Measurements from ENCODE around the gene RHBDD3.

The RHBDD3 gene

GRCh38 chr22:29267858-29268510, at the start of gene RHBDD3, which contains the start of gene EWSR1:
Gene RHBDD3, minus strand, starts transcription at chr22:29267981. Its CDS starts 2,355 bp downstream, at chr22:29265626.
Gene EWSR1, plus strand, starts transcription at chr22:29268268. Its CDS starts 69 bp downstream, at chr22:29268337.
- H3K9me3 ChIP-seq (ENCODE audit: control insufficient read depth, insufficient read depth, low read depth, low read length), result no peaks in the 10 kb centered on the region
- CTCF ChIA-PET, result interaction anchor here (0.7 to 0.9 kb wide), 3 partner anchors 22 to 145 kb away, joined by 3 read pairs; no protein-coding TSS in a partner anchor
- peaks cover 14 to 77% of the 10 kb centered on the region in 2 experiments for H3K36me3 ChIP-seq (ENCODE audit: control insufficient read depth in 2 of 2, insufficient read depth in 1 of 2, low read length in 2 of 2)
- peaks cover 5% of the 10 kb centered on the region for H3K4me1 ChIP-seq (ENCODE audit: control insufficient read depth, insufficient read depth, low read length)
- H3K4me3 ChIP-seq (ENCODE audit: low read depth, low read length), result peak within 1 kb of the TSS; percentile 75
- POLR2A ChIA-PET, result interaction anchor here (0.8 to 2.2 kb wide), 5 partner anchors 9 to 121 kb away, joined by 3 to 8 read pairs (median 4); partner anchors contain the start of genes AP1B1 and EMID1
- H3K27ac ChIP-seq (ENCODE audit: extremely low read depth, low read depth, low read length), result peak within 1 kb of the TSS; percentile 99
- TF ChIP-seq ZNF548 (tag by site-specific recombination; IDR thresholded peaks at IDR 0.05), result no peak
- 0 out of 2 replicates have a peak, but pooled peaks have one; percentile 45 for TF ChIP-seq TSHZ1 (tag by site-specific recombination; IDR thresholded peaks at IDR 0.05; ENCODE audit: borderline replicate concordance)
- TF ChIP-seq SP2 (tag by site-specific recombination; IDR thresholded peaks at IDR 0.05), result peak; percentile 33; the same call in 1 of the 2 replicates
- TF ChIP-seq, protein P1, sequence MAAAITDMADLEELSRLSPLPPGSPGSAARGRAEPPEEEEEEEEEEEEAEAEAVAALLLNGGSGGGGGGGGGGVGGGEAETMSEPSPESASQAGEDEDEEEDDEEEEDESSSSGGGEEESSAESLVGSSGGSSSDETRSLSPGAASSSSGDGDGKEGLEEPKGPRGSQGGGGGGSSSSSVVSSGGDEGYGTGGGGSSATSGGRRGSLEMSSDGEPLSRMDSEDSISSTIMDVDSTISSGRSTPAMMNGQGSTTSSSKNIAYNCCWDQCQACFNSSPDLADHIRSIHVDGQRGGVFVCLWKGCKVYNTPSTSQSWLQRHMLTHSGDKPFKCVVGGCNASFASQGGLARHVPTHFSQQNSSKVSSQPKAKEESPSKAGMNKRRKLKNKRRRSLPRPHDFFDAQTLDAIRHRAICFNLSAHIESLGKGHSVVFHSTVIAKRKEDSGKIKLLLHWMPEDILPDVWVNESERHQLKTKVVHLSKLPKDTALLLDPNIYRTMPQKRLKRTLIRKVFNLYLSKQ (tag by site-specific recombination; IDR thresholded peaks at IDR 0.05; ENCODE audit: borderline replicate concordance), result peak; percentile 23; the same call in 1 of the 2 replicates
- peak; percentile 56; the same call in 1 of the 2 replicates for TF ChIP-seq ZNF10 (tag by site-specific recombination; IDR thresholded peaks at IDR 0.05)
- TF ChIP-seq INSM2 (tag by site-specific recombination; IDR thresholded peaks at IDR 0.05), result peak; percentile 59; the same call in 1 of the 2 replicates
- TF ChIP-seq ZNF132 (tag by site-specific recombination; IDR thresholded peaks at IDR 0.05; ENCODE audit: borderline replicate concordance), result no peak
- TF ChIP-seq ZNF670 (tag by site-specific recombination; IDR thresholded peaks at IDR 0.05; ENCODE audit: low read depth), result no peak
- TF ChIP-seq FEZF1 (tag by site-specific recombination; IDR thresholded peaks at IDR 0.05), result peak; percentile 9; the same call in 1 of the 2 replicates
- no peak for TF ChIP-seq ZNF664 (tag by site-specific recombination; IDR thresholded peaks at IDR 0.05)
- peak; percentile 85; the same call in 1 of the 2 replicates for TF ChIP-seq BCL11B (tag by site-specific recombination; IDR thresholded peaks at IDR 0.05; ENCODE audit: low read depth)
- TF ChIP-seq, protein P2, sequence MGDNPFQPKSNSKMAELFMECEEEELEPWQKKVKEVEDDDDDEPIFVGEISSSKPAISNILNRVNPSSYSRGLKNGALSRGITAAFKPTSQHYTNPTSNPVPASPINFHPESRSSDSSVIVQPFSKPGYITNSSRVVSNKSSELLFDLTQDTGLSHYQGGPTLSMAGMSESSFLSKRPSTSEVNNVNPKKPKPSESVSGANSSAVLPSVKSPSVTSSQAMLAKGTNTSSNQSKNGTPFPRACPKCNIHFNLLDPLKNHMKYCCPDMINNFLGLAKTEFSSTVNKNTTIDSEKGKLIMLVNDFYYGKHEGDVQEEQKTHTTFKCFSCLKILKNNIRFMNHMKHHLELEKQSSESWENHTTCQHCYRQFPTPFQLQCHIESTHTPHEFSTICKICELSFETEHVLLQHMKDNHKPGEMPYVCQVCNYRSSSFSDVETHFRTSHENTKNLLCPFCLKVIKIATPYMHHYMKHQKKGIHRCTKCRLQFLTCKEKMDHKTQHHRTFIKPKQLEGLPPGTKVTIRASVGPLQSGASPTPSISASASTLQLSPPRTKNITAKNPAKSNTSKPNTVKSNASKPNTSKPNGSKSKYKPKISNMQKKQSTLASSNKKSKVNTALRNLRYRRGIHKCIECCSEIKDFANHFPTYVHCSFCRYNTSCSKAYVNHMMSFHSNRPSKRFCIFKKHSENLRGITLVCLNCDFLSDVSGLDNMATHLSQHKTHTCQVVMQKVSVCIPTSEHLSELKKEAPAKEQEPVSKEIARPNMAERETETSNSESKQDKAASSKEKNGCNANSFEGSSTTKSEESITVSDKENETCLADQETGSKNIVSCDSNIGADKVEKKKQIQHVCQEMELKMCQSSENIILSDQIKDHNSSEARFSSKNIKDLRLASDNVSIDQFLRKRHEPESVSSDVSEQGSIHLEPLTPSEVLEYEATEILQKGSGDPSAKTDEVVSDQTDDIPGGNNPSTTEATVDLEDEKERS (tag by site-specific recombination; IDR thresholded peaks at IDR 0.05), result peak; percentile 74; the same call in 1 of the 2 replicates
- no peak for TF ChIP-seq BCL6B (tag by site-specific recombination; IDR thresholded peaks at IDR 0.05)
- TF ChIP-seq, protein P3, sequence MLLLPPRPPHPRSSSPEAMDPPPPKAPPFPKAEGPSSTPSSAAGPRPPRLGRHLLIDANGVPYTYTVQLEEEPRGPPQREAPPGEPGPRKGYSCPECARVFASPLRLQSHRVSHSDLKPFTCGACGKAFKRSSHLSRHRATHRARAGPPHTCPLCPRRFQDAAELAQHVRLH (tag by site-specific recombination; IDR thresholded peaks at IDR 0.05), result peak; percentile 87
- TF ChIP-seq ZNF335 (tag by site-specific recombination; conservative IDR thresholded peaks at IDR 0.05), result peak; percentile 86
- peak; percentile 91 for TF ChIP-seq SP7 (tag by site-specific recombination; IDR thresholded peaks at IDR 0.05)
- TF ChIP-seq MZF1 (tag by site-specific recombination; IDR thresholded peaks at IDR 0.05; ENCODE audit: borderline replicate concordance), result peak; percentile 63; the same call in 1 of the 2 replicates
- TF ChIP-seq ZBTB10 (tag by site-specific recombination; IDR thresholded peaks at IDR 0.05), result peak; percentile 13; the same call in 1 of the 2 replicates
- TF ChIP-seq SP3 (tag by site-specific recombination; IDR thresholded peaks at IDR 0.05), result peak; percentile 65
- TF ChIP-seq BCL11A (tag by site-specific recombination; IDR thresholded peaks at IDR 0.05; ENCODE audit: low read depth), result peak; percentile 82

Measured in HEK293 (cell line).